ENCODE results near the gene UBAC2. TPM values are rescaled to one million over a fixed set of nuclear protein-coding genes. Genes with fewer than 3 reads are reported as not detected.
A peak's percentile ranks its signal among the peaks of the same experiment; 100 is the strongest.
"Not testable (repeated sequence)": the region's sequence is repeated elsewhere in the genome, so short reads cannot be mapped to it uniquely, and the experiment has no call there.

Gene UBAC2
- total RNA-seq, 1 experiment from 2014 or later: 54.7 TPM

DNA sequence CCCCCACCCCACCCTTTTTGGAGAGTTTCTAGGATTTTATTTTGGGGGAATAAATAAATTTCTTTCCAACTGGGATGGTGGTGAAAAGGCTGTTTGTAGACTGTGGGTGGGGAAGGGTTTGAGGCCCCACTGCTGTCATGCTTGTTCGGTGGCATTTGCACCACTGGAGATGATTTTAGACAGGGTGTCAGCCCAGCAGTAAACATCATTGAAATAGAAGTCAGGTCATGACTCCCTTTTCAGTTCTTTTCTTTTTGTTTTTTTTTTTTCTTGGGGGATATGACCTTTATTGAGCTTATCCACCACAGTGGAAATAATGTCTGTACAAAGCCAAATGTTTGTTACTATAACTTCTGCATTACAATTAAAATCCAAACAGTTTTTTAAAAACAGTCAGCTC is 14.1 kb downstream of the UBAC2 start:
- no peak for DNase-seq (ENCODE audit: low read depth)

DNA sequence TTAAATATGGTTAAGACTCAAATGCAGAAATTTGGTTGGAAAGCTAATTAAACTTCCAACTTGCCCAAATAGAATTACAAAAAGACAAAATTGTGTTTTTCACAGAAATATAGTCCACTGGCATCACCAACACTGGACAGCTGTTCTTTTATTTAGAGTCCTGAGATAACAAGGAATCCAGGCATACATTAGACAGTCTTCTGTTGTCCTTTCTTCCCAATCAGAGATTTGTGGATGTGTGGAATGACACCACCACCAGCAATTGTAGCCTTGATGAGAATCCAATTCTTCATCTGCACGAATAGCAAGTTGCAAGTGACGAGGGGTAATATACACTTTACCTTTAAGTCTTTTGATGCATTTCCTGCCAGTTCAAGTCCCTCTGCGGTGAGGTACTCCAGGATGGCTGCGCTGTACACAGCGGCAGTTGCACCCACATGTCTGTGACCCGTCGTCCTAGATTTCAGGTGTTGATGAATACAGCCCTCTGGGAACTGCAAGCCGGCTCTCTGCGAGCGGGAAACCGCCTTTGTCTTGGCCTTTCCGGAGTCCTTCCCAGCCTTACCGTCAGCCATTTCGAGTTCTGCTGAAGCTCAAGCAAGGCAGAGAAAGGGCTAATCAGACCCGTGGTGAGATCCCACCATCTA is 14.7 kb downstream of the UBAC2 start:
- DNase-seq (ENCODE audit: low read depth): no peak

DNA sequence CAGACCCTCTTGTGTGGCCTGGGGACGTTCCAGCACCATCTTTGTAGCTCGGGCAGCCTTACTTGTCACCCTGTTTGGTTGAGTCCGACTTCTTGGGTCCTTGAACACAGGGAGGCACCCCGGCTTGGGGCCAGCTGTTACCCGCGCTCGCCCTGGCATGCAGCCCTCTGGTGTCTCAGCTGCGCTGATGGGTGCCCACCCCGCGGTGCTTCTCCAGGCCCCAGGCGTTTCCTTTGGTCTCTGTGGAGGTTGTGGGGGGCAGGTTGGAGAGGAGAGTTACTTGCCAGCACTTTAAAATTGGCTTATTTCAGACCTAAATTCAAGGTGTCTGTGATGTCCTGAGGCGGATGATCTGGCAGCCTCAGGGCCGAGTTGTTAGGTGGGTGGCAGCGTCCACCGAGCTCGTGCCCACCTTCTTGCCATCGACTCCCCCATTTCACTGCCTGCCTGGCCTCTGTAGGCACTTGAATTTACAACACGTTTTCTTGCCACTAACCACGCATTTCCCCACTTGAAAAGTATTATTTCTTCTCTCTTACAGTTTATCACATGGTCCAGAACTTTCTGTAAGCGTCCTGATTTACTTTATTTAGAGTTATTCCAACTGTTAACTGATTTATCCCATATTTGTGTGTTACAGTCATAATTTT is 16.9 kb downstream of the UBAC2 start:
- no peak for DNase-seq (ENCODE audit: low read depth)

DNA sequence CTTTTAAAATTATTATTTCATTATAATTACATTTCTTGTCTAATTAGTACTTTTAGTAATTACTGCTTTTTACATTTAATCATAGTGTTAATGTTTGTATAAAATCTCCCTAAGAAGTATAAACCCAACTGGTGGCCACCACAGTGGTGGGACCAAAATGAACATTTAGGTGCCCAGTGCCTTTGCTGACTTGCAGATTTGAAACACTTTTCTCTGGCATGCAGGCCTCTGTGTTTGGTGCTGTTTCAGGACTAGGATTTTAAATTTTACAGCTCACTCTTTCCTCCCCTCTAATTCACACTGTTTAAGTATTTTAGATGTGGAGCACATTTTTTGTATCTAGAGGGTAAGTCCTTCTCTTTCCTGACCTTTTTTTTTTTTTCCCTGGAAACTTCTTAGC is 17.5 kb downstream of the UBAC2 start:
- no peak for DNase-seq (ENCODE audit: low read depth)

DNA sequence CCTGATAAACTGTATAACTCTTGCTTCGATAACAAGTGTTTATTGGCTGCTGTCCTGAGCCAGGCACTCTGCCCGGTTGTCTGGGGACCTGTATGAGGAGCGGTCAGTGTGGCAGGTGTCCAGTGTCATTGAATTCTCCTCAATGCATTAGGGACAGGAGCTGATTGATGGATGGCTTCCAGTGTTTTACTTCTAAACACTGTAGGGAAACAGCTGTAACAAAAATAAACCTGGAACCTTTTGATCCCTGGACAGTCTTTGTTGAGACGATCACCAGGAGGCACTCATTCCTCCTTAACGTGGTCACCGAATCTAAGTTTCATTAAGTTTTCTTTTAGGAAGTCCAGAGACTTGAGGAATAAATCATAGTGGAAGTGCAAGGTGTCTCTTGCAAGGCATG is 17.9 kb downstream of the UBAC2 start:
- DNase-seq (ENCODE audit: low read depth): no peak

DNA sequence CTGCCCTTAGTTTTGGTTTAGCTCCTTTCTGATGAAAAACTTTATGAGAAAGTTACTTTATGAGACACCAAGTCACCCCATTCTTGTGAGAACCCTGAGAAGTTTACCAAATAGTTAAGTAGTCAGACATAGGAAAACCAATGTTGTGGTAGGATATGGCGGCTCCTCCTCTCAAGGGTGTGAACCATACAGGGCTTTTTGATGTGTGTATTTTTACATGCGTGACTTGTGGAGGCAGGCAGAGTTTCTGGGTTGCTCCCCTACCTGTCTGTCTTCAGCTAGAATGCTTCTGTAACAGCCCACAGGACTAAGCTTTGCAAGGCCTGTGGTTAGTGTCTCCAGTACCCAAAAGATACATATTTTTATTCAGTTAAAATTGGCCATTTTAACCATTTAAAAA is 18.3 kb downstream of the UBAC2 start:
- DNase-seq (ENCODE audit: low read depth): no peak

DNA sequence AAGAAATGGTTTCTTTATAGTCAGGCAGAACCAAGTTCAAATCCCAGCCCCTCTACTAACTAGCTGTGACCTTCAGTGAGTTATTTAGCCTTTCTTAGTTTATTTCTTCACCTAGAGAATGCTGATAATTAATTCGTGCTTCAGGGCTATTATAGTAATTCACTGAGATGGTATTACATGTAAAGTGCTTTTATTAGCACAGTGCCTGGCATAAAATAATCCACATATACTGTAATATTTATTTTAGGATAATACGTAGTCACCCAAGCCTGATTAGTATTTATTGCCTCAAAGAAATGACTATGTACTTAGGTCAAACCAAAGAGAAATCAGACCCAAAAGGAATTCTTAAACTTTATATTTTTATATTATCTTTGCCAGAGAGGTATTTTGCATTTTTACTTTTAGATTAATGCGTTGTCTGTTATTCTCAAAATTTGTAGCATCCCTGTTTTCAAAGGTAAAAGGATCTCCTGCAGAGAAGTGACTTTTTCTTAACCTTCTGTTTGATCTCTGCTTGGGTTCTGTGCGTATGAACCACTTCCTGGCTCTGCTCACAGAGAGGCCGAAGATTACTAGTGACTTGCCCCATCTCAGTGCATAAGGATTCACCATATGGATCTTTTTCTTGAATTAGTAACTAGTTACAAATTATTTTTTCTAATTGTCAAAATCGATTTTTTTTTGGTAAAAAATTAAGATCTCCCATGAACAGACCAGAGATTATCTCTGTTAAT is 19.7 kb downstream of the UBAC2 start:
- DNase-seq (ENCODE audit: low read depth): no peak

DNA sequence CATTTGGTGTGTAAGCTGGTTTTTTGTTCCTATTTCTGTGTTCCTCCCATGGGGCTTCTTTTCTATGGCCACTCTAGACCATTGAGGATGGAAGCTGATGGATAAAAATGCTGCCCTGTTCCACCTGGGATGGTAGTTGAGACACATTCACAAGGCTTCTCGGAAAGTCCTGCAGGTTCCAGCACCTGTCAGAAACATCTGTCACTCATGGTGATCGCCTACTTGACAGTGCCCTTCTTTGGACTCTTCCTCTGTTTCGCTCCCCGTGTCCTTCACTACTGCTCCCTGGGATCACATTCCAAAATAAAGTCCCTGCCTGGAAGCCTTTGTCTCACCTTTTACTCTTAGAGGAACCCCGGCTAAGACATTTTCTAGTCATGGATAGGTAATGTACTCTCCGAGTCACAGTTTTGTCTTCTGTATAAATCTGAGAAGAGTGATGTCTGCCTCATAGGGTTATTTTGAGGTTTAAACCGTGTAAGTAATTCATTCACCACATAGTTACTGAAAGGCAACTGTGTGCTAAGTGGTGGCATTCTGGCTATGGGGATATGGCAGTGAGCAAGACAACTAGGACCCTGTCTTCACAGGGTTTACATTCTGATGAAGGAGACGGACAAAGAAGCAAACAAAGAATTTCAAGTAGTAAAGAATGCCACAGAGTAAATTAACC is 21.0 kb downstream of the UBAC2 start:
- no peak for DNase-seq (ENCODE audit: low read depth)

DNA sequence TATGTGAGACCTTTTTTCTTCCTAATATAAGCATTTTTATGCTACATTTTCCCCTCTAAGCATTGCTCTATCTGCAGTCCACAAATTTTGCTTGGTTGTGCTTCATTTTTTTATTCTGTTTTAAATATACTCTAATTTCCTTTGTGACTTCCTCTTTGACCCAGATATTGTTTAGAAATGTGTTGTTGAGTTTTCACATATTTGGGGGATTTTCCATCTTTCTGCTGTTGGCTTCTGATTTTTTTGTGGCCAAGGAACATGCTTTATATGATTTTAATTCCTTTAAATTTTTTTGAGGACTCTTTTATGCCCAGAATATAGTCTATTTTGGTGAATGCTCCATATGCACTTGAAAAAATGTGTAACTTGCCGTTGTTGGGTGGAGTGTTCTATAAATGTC is 22.9 kb downstream of the UBAC2 start:
- DNase-seq (ENCODE audit: low read depth): no peak

DNA sequence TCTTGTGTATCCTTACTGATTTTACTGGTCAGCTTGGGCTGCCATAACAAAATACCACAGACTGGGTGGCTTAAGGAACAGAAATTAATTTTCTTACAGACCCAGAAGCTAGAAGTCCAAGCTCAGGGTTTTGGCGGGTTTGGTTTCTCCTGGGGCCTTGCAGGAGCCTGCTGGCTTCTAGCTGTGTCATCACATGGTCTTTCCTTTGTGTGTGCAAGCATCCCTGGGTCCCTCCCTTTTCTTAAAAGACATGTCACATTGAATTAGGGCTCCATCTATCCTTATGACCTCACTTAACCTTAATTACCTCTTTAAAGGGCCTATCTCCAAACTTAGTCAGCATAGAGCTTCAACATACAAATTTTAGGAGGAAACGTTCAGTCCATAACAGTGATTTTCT is 23.4 kb downstream of the UBAC2 start:
- DNase-seq (ENCODE audit: low read depth): no peak

DNA sequence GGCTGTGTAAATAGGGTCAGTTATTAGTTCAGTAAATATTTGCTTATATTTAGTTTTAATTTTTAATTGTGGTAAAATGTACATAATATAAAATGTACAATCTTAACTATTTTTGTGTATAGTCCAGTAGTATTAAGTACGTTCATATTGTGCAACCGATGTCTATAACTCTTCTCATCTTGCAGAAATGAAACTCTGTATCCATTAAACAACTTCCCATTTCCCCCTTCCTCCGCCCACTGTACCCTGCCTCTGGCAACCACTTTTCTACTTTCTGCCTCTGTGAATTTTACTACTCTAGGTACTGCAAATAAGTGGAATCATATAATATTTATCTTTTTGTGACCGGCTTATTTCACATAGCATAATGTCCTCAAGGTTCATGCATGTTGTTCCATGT is 24.4 kb downstream of the UBAC2 start:
- no peak for DNase-seq (ENCODE audit: low read depth)

DNA sequence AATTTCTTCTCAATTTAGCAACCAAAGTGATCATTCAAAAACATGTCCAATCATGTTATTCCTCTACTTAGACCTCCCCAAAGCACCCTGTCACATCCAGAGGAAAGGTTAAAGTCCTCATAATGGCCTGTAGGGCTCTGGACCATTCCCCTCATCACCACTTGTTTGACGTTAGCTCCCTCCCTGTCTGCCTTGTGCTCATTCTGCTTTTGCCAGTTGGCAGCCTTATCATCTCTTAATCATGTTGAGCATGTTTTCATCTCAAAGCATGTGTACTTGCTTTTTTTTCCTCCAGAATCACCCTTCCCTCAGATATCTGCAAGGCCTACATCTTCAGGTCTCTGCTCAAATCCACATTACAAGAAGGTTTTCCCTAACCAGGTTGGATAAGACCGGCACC is 25.9 kb downstream of the UBAC2 start:
- no peak for DNase-seq (ENCODE audit: low read depth)

DNA sequence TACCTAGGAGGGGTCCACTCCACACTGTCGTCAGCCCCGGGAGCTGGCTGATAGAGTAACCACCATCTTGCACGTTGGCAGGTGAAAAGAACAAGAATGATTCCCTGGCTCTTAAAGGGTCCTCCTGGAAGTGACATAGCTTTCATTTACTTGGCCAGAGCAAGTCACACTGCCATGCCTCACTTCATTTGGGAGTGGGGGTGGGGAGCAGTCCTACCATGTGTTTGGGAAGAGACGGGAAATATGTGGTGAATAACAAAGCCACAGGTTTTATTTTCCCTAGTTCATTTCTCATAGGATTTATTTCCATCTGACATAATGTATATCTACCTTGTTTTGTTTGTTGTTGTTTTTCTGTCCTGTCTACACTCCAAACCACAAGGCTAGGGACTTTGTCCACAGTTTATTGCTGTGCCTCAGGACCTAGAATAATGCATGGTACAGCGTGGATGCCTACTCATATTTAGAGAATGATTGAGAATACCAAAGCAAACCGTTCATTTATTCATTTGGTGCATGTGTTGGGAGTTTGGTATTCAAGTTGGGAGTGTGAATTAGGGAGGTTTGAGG is 26.8 kb downstream of the UBAC2 start:
- no peak for DNase-seq (ENCODE audit: low read depth)

DNA sequence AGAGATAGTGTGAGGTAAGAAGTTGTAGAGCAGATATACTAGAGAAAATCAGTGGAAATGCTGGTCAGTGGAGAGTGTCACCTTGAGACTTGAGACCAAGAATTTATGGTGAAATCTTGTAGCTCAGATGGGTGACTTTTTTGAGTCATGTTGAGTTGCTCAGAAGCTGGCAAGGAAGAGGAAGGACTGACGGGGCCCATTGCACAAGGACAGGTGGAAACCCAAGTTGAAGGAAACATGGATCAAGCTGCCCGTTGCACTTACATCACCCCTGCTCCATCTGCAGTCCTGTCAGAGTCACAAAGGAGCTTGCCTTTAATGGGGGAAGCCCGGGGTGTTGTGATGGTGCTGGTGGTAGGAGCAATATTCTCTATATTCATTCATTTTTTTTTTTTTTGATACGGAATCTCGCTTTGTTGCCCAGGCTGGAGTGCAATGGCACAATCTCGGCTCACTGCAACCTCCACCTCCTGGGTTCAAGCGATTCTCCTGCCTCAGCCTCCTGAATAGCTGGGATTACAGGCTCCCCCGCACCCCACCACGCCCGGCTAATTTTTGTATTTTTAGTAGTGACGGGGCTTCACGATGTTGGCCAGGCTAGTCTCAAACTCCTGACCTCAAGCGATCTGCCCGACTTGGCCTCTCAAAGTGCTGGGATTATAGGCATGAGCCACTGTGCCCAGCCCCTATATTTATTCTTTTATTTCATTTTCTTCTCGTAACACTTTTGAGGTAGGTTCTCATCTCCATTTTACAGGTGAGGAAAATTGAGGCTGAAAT is 27.4 kb downstream of the UBAC2 start:
- no peak for DNase-seq (ENCODE audit: low read depth)

DNA sequence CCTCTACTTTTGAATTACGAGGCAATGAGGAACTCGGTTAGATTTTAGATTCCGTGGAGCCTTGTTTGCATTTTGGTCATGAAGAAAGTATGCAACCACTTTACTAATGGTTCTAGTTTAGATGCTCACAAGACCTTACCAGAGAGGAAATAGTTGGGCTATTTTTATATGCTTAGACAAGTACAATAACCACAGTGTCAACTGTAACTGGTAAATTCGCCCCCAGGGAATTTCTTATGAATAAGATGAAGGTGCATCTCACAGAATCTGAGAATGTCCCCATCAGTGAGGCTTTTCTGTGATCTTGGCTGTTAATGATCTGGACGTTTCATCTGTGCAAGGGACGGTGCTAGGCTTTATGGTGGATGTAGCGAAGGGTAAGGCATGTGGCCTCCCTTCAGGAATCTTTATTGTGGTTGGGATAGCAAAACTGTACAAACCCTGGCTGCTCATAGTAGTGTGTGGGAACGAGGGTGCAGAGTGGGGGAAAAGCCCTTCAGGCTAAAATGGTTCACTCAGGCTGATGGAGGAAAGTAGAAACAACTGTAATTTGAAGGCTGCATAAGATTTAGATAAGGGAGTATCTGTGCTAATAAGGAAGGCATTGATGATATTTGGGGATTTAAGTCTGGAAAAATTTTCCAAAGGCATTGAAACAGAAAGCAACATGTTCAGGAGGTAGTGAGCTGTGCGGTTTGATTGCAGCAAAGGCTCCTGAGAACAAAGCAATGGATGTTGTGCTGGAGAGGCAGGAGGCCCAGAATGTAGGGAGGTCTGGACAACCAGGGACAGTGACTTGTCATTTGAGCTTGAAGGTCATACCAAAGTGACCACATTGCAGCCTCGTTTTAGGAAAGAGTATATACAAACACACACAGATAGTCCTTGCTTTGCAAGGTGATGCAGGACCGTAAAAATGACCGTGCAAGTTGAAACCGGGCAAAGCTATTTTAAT is 28.4 kb downstream of the UBAC2 start:
- peak; percentile 82 for DNase-seq (ENCODE audit: low read depth)

DNA sequence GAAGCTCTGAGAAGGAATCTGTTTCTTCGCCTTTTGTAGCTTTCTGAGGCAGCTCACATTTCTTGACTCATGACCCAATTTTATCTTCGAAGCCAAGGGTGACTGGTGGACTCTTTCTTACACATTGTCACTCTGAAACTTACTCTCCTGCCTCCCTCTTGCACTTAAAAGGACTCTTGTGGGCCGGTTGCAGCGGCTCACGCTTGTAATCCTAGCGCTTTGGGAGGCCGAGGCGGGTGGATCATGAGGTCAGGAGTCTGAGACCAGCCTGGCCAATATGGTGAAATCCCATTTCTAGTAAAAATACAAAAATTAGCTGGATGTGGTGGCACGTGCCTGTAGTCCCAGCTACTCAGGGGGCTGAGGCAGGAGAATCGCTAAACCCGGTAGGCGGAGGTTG is 29.9 kb downstream of the UBAC2 start:
- not testable (repeated sequence) for DNase-seq (ENCODE audit: low read depth)

DNA sequence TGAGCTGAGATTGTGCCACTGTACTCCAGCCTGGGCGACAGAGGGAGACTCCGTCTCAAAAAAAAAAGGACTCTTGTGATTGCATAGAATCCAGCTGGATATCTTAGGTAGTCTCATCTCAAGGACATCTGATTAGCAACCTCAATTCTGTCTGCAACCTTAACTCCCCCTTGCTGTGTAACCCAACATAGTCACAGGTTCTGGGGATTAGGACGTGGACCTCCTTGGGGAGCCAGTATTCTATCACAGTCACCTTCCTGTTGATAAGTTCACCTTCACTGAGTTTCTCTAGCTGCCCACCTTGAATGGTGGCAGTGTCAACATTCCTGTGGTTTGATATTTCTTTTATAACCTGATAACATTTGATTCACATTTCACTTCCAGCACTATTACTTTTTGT is 30.3 kb downstream of the UBAC2 start:
- no peak for DNase-seq (ENCODE audit: low read depth)

DNA sequence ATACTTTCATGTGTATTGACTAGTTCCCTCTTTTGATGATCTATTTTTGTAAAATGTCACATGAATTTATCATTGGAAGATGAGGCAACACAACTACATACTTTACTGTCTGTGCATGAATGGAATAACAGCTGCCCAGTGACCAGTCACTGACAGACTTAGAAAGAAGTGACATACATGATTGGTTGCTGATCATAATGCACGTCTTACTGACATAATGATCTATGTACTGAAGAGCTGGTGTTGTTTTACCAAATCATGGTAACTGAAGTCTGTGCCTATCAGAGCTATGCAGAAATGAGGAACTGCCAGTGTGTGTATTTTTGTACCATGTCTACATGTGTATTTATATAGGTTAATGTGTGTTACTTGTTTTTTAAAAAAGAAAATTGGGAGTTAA is 31.1 kb downstream of the UBAC2 start:
- peak; percentile 24 for DNase-seq (ENCODE audit: low read depth)

DNA sequence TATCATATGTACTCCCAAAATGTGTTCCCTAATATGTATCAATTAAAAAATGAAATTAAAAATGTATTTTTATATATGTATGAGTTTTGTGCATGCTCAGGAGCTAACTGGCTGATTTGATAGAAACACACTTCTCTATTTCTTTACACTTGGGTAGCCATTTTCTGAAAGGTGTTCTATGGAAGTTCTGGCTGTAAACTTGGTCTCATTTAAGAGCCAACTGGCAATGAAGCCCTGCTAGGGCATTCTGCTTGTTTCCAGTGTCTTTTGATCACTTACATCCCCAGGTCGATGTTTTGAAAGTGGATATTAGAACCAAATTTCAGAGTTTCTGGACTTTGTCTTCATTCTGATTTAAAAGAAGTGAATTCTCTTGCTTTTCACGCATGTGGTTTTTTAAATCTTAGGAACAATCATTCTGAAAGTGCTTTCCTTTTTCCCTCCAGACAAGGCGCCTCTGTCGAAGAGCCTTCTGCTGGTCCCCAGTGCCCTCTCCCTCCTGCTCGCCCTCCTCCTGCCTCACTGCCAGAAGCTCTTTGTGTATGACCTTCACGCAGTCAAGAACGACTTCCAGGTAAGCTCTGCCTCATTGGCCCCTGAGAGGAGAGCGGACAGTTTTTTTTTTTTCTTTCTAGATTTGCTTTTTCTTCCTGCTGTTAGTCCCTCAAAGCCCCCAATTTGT is 37.5 kb downstream of the UBAC2 start:
- no peak for DNase-seq (ENCODE audit: low read depth)

DNA sequence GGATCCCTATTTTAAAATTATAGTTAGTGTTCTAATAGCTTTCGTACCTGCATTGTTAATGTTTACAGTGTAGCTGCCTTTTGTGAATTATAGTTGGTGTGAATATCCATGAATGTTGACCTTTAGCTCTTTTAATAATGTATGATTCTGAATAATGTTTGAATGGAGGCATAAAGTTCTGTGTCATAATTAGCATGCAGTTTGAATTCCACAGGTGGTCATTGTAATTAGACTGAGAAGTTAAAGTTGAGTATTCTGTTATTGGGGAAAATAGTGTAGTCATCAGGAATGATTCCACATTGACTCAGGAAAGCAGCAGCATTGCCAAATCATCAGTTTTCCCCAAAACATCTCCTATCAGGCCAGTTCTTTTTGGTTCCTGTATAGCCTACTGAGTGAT is 45.4 kb downstream of the UBAC2 start:
- DNase-seq (ENCODE audit: low read depth): no peak
